EH (cell line): ENCODE data around the gene ERC2.
"Not testable (repeated sequence)": the region's sequence is repeated elsewhere in the genome, so short reads cannot be mapped to it uniquely, and the experiment has no call there.

Source experiments
- DNase-seq: peaks from one replicate; pipeline ENCODE4 v3.0.0-alpha.2; 2015; ENCODE audit warnings: low read depth

ERC2 gene

GRCh38 chr3:56064684-56065083 lies 403.6 kb downstream of the ERC2 start:
- no peak for DNase-seq

GRCh38 chr3:56061279-56061626 lies 407.0 kb downstream of the ERC2 start:
- no peak for DNase-seq

- DNase-seq, result no peak
These were observed 407.6 kb downstream of the ERC2 start for GRCh38 chr3:56060521-56061278.

- no peak for DNase-seq
These were observed 408.5 kb downstream of the ERC2 start for GRCh38 chr3:56059731-56060130.

- DNase-seq, result no peak
These were observed 412.3 kb downstream of the ERC2 start for GRCh38 chr3:56055951-56056350.

- no peak for DNase-seq
These were observed 412.7 kb downstream of the ERC2 start for GRCh38 chr3:56055546-56055945.

GRCh38 chr3:56054844-56055243 lies 413.4 kb downstream of the ERC2 start:
- no peak for DNase-seq

GRCh38 chr3:56053727-56054126 lies 414.5 kb downstream of the ERC2 start:
- no peak for DNase-seq

GRCh38 chr3:56052188-56052587 lies 416.1 kb downstream of the ERC2 start:
- no peak for DNase-seq

- no peak for DNase-seq
These were observed 417.2 kb downstream of the ERC2 start for GRCh38 chr3:56051052-56051451.

GRCh38 chr3:56048946-56049345 lies 419.3 kb downstream of the ERC2 start:
- DNase-seq, result no peak

- no peak for DNase-seq
These were observed 419.9 kb downstream of the ERC2 start for GRCh38 chr3:56048331-56048730.

- peak; percentile 64 for DNase-seq
These were observed 425.8 kb downstream of the ERC2 start for GRCh38 chr3:56042326-56042951.

- no peak for DNase-seq
These were observed 442.9 kb downstream of the ERC2 start for GRCh38 chr3:56025326-56025725.

GRCh38 chr3:56023546-56023945 lies 444.7 kb downstream of the ERC2 start:
- no peak for DNase-seq

- DNase-seq, result no peak
These were observed 445.6 kb downstream of the ERC2 start for GRCh38 chr3:56022619-56023018.

- DNase-seq, result no peak
These were observed 448.6 kb downstream of the ERC2 start for GRCh38 chr3:56019490-56020146.

GRCh38 chr3:56015374-56015773 lies 452.9 kb downstream of the ERC2 start:
- not testable (repeated sequence) for DNase-seq

- no peak for DNase-seq
These were observed 455.5 kb downstream of the ERC2 start for GRCh38 chr3:56012721-56013120.

GRCh38 chr3:56005196-56005805 lies 463.0 kb downstream of the ERC2 start:
- DNase-seq, result no peak

- no peak for DNase-seq
These were observed 465.1 kb downstream of the ERC2 start for GRCh38 chr3:56003129-56003528.

- no peak for DNase-seq
These were observed 466.3 kb downstream of the ERC2 start for GRCh38 chr3:56001991-56002390.

GRCh38 chr3:56001537-56001936 lies 466.7 kb downstream of the ERC2 start:
- DNase-seq, result no peak
